Amygdala (tissue), 56 donors: ENCODE results near the gene CGB8.
"Not testable (repeated sequence)": the region's sequence is repeated elsewhere in the genome, so short reads cannot be mapped to it uniquely, and the experiment has no call there.

Source experiments
- DNase-seq, 56 donors: peaks; one replicate each; lab custom pipeline; 2025; lab: John Stamatoyannopoulos, UW

The CGB8 gene

GRCh38 chr19:49036815-49037214 lies 12.1 kb downstream of the CGB8 start, which contains the start of gene CGB1:
CGB1 (minus strand) TSS chr19:49036895; CDS start chr19:49036711, 184 bp downstream.
- DNase-seq: not testable (repeated sequence)

- DNase-seq: peak in 1 of 56 donors; percentile 5
Observed at GRCh38 chr19:49031642-49032301, 17.1 kb downstream of the CGB8 start, which contains the start of gene CGB2. CGB2 (plus strand) TSS chr19:49031890; CDS start chr19:49032096, 206 bp downstream.

GRCh38 chr19:49030323-49030722 lies 18.6 kb downstream of the CGB8 start:
- not testable (repeated sequence) for DNase-seq

GRCh38 chr19:49029749-49030148 lies 19.2 kb downstream of the CGB8 start:
- DNase-seq: not testable (repeated sequence)

- not testable (repeated sequence) for DNase-seq
Observed at GRCh38 chr19:49028686-49029085, 20.2 kb downstream of the CGB8 start.

GRCh38 chr19:49025599-49025998 lies 23.3 kb downstream of the CGB8 start:
- not testable (repeated sequence) for DNase-seq

GRCh38 chr19:49025088-49025487 lies 23.8 kb downstream of the CGB8 start:
- DNase-seq: not testable (repeated sequence)

GRCh38 chr19:49024233-49024632 lies 24.7 kb downstream of the CGB8 start, which contains the start of gene CGB3:
CGB3 (minus strand) TSS chr19:49024333; CDS start chr19:49023971, 362 bp downstream.
- DNase-seq: not testable (repeated sequence)

GRCh38 chr19:49022116-49022515 lies 26.8 kb downstream of the CGB8 start:
- DNase-seq: no peak

GRCh38 chr19:49020931-49021895 lies 27.7 kb downstream of the CGB8 start:
- no peak for DNase-seq

GRCh38 chr19:49020342-49020741 lies 28.6 kb downstream of the CGB8 start:
- DNase-seq: no peak

- DNase-seq: peak in 8 of 56 donors; percentile 2 to 21 (median 16)
Observed at GRCh38 chr19:49019242-49019932, 29.5 kb downstream of the CGB8 start.

GRCh38 chr19:49018388-49019241 lies 30.3 kb downstream of the CGB8 start:
- peak in 1 of 56 donors; percentile 12 for DNase-seq

GRCh38 chr19:49017666-49018351 lies 31.1 kb downstream of the CGB8 start:
- peak in 11 of 56 donors; percentile 2 to 43 (median 22) for DNase-seq

GRCh38 chr19:49017041-49017665 lies 31.8 kb downstream of the CGB8 start, which contains the start of gene LHB:
LHB (minus strand) TSS chr19:49017091; CDS start chr19:49017081, 10 bp downstream.
- no peak for DNase-seq

GRCh38 chr19:49016067-49016839 lies 32.7 kb downstream of the CGB8 start:
- no peak for DNase-seq

GRCh38 chr19:49014870-49015255 lies 34.0 kb downstream of the CGB8 start:
- no peak for DNase-seq
